CD4-positive, CD25-positive, alpha-beta regulatory T cell (primary cell): ENCODE measurements around the gene BBX. TPM values are rescaled to one million over a fixed set of nuclear protein-coding genes. Genes with fewer than 3 reads are reported as not detected.
A peak's percentile ranks its signal among the peaks of the same experiment; 100 is the strongest.

ENCODE experiments used
- ATAC-seq, 2 donors: fragments of 150-1000 bp; cut with Tn5 transposase; one replicate each; pipeline ENCODE4 v1.10.0; 2021; ENCODE audit warnings: low read depth in 2 of 2, moderate number of reproducible peaks in 2 of 2, moderate library complexity in 1 of 2
- DNase-seq, 3 donors: peaks; one replicate each; pipeline versions ENCODE4 v3.0.0 to v3.0.0-alpha.2; 2012 to 2022; ENCODE audit warnings: mixed read lengths in 1 of 3
- H3K27ac ChIP-seq: one replicate; pipeline ENCODE4 v1.7.0; 2013; ENCODE audit warnings: mild to moderate bottlenecking, low read length; ENCODE audit not compliant: insufficient read depth, poor library complexity, severe bottlenecking
- H3K27me3 ChIP-seq: one replicate; pipeline ENCODE4 v1.7.0; 2013; ENCODE audit warnings: low read length; ENCODE audit not compliant: control insufficient read depth, insufficient read depth
- H3K36me3 ChIP-seq: one replicate; pipeline ENCODE4 v1.7.0; 2013; ENCODE audit warnings: mild to moderate bottlenecking, low read length, moderate library complexity; ENCODE audit not compliant: control insufficient read depth, insufficient read depth
- H3K4me1 ChIP-seq: 2 replicates; pipeline ENCODE4 v1.7.0; 2013; ENCODE audit warnings: mild to moderate bottlenecking, low read length; ENCODE audit not compliant: insufficient read depth, control insufficient read depth, poor library complexity, severe bottlenecking
- H3K4me3 ChIP-seq: one replicate; pipeline ENCODE4 v1.7.0; 2013; ENCODE audit warnings: low read depth, mild to moderate bottlenecking, low read length, moderate library complexity
- H3K9me3 ChIP-seq, 2 experiments: 1 replicate in 1 of 2; 2 replicates in 1 of 2; pipeline ENCODE4 v1.7.0; 2013; ENCODE audit warnings: low read length in 2 of 2, mild to moderate bottlenecking in 1 of 2, moderate library complexity in 1 of 2; ENCODE audit not compliant: control insufficient read depth in 2 of 2
- H3K27ac Mint-ChIP-seq, 3 donors: one replicate each; pipeline ENCODE4 v1.8.0; 2020 to 2022; ENCODE audit warnings: mild to moderate bottlenecking in 3 of 3, mixed read lengths in 3 of 3, moderate library complexity in 2 of 3
- H3K27me3 Mint-ChIP-seq: one replicate; pipeline ENCODE4 v1.8.0; 2022; ENCODE audit warnings: mild to moderate bottlenecking, mixed read lengths
- H3K36me3 Mint-ChIP-seq: one replicate; pipeline ENCODE4 v1.8.0; 2020; ENCODE audit warnings: mixed read lengths
- H3K4me1 Mint-ChIP-seq, 4 donors: one replicate each; pipeline ENCODE4 v1.8.0; 2020 to 2022; ENCODE audit warnings: mixed read lengths in 4 of 4, mild to moderate bottlenecking in 1 of 4
- H3K4me3 Mint-ChIP-seq, 4 donors: one replicate each; pipeline ENCODE4 v1.8.0; 2020 to 2022; ENCODE audit warnings: mild to moderate bottlenecking in 4 of 4, mixed read lengths in 4 of 4, moderate library complexity in 3 of 4
- H3K9me3 Mint-ChIP-seq, 7 donors: one replicate each; pipeline ENCODE4 v1.8.0; 2020 to 2022; ENCODE audit warnings: mixed read lengths in 7 of 7, mild to moderate bottlenecking in 3 of 7, moderate library complexity in 2 of 7
- polyA plus RNA-seq, 4 donors: library from polyadenylated mRNA; unstranded; fragments of 300-500 nt; fragmentation: Illumina TruSeq; gene quantifications; one replicate each; pipeline ENCODE4 v1.2.3, GENCODE V29; 2021
- total RNA-seq: library from RNA; stranded (reverse); gene quantifications from one replicate; pipeline ENCODE4 v1.2.3, GENCODE V29; 2022

BBX gene
- total and polyA plus RNA-seq, 5 donors from 2014 or later = 62.1 to 96.2 (median 82.8) TPM

- Mint-ChIP-seq H3K27me3 (no peaks in the 10 kb centered on the region), H3K36me3 (peaks cover 9% of the 10 kb centered on the region), H3K27ac (no peak overlapping the region), H3K4me3 (no peak overlapping the region), H3K9me3 (no peaks in the 10 kb centered on the region), H3K4me1 (peaks cover 18 to 47% (median 28%) of the 10 kb centered on the region in 4 donors)
- Histone ChIP-seq H3K27ac (no peak overlapping the region), H3K4me3 (no peak overlapping the region), H3K9me3 (no peaks in the 10 kb centered on the region), H3K27me3 (no peaks in the 10 kb centered on the region), H3K4me1 (no peaks in the 10 kb centered on the region), H3K36me3 (no peaks in the 10 kb centered on the region)
- DNase-seq = no peak
- no peak for ATAC-seq
Observed at GRCh38 chr3:107627962-107628542, 105.3 kb downstream of the BBX start.

GRCh38 chr3:107629566-107629965, 106.8 kb downstream of the BBX start:
- H3K4me1 Mint-ChIP-seq = peaks cover 18 to 51% (median 36%) of the 10 kb centered on the region in 4 donors
- no peak for ATAC-seq
- Histone ChIP-seq H3K4me1 (no peaks in the 10 kb centered on the region), H3K27ac (no peak overlapping the region), H3K9me3 (no peaks in the 10 kb centered on the region), H3K4me3 (no peak overlapping the region), H3K27me3 (no peaks in the 10 kb centered on the region), H3K36me3 (no peaks in the 10 kb centered on the region)
- H3K4me3 Mint-ChIP-seq = no peak overlapping the region
- H3K36me3 Mint-ChIP-seq = peaks cover 9% of the 10 kb centered on the region
- H3K27ac Mint-ChIP-seq = no peak overlapping the region
- H3K27me3 Mint-ChIP-seq = no peaks in the 10 kb centered on the region
- no peak for DNase-seq
- no peaks in the 10 kb centered on the region for H3K9me3 Mint-ChIP-seq

DNA sequence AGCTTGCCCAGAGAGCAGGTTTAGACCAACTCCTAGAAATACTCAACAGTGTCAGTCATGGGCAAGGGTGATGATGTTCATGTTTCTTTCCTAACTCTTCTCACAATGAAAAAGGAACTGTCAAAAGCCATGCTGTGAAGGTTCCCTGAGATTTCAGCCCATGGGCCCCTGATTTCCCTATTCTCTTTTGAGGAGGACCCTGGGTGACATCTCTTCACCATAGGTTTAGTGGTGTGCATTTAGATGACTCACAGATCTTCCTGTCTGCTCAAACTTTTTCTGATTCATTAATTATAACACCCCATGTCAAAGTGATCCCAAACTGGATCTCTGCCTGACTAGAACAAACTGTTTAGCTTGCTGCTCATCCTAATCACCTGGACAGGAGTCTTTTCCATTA, 108.0 kb downstream of the BBX start:
- H3K27me3 ChIP-seq = no peaks in the 10 kb centered on the region
- no peak for DNase-seq
- no peak overlapping the region for H3K4me3 Mint-ChIP-seq
- peaks cover 18 to 52% (median 35%) of the 10 kb centered on the region in 4 donors for H3K4me1 Mint-ChIP-seq
- no peaks in the 10 kb centered on the region for H3K9me3 ChIP-seq
- ATAC-seq = no peak
- H3K36me3 Mint-ChIP-seq = peaks cover 9% of the 10 kb centered on the region
- no peaks in the 10 kb centered on the region for H3K9me3 Mint-ChIP-seq
- H3K4me3 ChIP-seq = no peak overlapping the region
- no peak overlapping the region for H3K27ac ChIP-seq
- H3K36me3 ChIP-seq = no peaks in the 10 kb centered on the region
- H3K4me1 ChIP-seq = no peaks in the 10 kb centered on the region
- no peaks in the 10 kb centered on the region for H3K27me3 Mint-ChIP-seq
- no peak overlapping the region for H3K27ac Mint-ChIP-seq

DNA sequence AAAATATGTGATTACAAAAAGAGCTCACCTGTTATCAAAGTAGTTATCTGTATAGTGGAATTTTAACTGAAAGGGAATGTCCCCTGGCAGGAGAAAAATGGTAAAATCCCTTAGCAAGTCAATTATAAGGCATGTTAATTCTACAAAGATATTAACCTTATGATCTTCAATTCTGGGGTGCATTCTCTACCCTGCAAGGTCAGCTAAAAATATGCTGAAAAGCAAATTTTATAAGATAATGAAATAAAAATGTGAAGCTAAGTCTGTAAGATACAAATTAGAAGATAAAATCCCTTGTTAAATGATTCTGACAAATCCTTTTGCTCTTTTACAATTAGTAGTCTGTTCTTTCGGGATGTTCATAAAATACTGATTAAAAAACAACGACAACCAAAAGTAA, 109.8 kb downstream of the BBX start:
- H3K4me3 Mint-ChIP-seq = no peak overlapping the region
- Histone ChIP-seq H3K27me3 (no peaks in the 10 kb centered on the region), H3K36me3 (no peaks in the 10 kb centered on the region), H3K9me3 (no peaks in the 10 kb centered on the region), H3K4me1 (no peaks in the 10 kb centered on the region), H3K4me3 (no peak overlapping the region), H3K27ac (no peak overlapping the region)
- no peaks in the 10 kb centered on the region for H3K36me3 Mint-ChIP-seq
- ATAC-seq (no peak), DNase-seq (no peak)
- H3K27me3 Mint-ChIP-seq = no peaks in the 10 kb centered on the region
- no peaks in the 10 kb centered on the region for H3K9me3 Mint-ChIP-seq
- no peak overlapping the region for H3K27ac Mint-ChIP-seq
- H3K4me1 Mint-ChIP-seq = peaks cover 22 to 45% (median 31%) of the 10 kb centered on the region in 4 donors

DNA sequence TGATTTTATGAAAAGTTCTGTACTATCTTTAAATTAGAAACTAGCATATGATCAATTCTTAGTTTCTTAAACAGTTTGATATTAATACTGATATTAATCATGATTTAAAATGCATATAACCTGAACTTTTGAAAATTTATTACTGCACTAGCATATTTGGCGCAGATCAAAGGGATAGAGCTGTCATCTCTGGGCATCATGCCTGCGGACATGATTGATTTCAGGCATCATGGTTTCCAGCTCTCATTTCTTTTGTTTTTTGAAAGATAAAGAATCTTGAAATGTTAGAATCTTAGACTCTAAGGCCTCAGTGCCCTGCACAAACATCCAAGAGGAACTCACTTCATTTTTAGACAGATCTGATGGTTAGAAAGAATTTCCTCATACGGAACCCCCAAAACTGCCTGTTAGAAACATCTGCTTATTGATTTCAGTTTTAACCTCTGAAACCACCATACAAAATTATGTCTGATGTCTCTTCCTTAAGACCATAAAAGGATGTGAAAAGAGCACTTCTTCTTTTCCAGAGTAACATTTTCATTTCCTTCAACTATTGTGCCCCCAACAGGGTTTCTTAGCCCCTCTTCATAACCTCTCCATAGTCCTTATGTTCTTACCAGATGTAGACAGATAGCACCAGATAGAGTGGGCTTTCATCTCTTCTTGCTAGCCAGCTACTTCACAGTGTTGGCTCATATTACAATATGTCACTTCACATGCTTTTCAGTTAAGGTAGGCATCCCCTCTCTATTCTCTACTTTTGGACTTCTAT, 110.8 kb downstream of the BBX start:
- H3K36me3 ChIP-seq = no peaks in the 10 kb centered on the region
- H3K27ac ChIP-seq = no peak overlapping the region
- no peak overlapping the region for H3K4me3 ChIP-seq
- Mint-ChIP-seq H3K9me3 (no peaks in the 10 kb centered on the region), H3K27ac (peak overlapping the region in 1 of 3 donors; percentile 5), H3K4me3 (peak overlapping the region in 1 of 4 donors; percentile 8), H3K27me3 (no peaks in the 10 kb centered on the region), H3K36me3 (peaks cover 3% of the 10 kb centered on the region), H3K4me1 (peaks cover 24 to 50% (median 35%) of the 10 kb centered on the region in 4 donors)
- DNase-seq = peak in 1 of 3 donors; percentile 9
- no peaks in the 10 kb centered on the region for H3K4me1 ChIP-seq
- no peak for ATAC-seq
- H3K27me3 ChIP-seq = no peaks in the 10 kb centered on the region
- H3K9me3 ChIP-seq = no peaks in the 10 kb centered on the region

- H3K36me3 ChIP-seq = no peaks in the 10 kb centered on the region
- H3K27ac ChIP-seq = no peak overlapping the region
- Mint-ChIP-seq H3K27me3 (no peaks in the 10 kb centered on the region), H3K36me3 (peaks cover 3% of the 10 kb centered on the region), H3K4me1 (peaks cover 23 to 47% (median 32%) of the 10 kb centered on the region in 4 donors), H3K27ac (no peak overlapping the region), H3K4me3 (no peak overlapping the region), H3K9me3 (no peaks in the 10 kb centered on the region)
- DNase-seq = no peak
- no peak for ATAC-seq
- H3K4me1 ChIP-seq = no peaks in the 10 kb centered on the region
- no peaks in the 10 kb centered on the region for H3K9me3 ChIP-seq
- no peak overlapping the region for H3K4me3 ChIP-seq
- H3K27me3 ChIP-seq = no peaks in the 10 kb centered on the region
Observed at GRCh38 chr3:107634099-107634489, 111.3 kb downstream of the BBX start.

GRCh38 chr3:107637416-107638183, 114.8 kb downstream of the BBX start:
- Mint-ChIP-seq H3K27me3 (no peaks in the 10 kb centered on the region), H3K4me3 (no peak overlapping the region), H3K4me1 (peaks cover 19 to 32% (median 25%) of the 10 kb centered on the region in 4 donors), H3K9me3 (no peaks in the 10 kb centered on the region), H3K27ac (peak overlapping the region in 1 of 3 donors; percentile 85), H3K36me3 (peaks cover 9% of the 10 kb centered on the region)
- ATAC-seq (no peak), DNase-seq (no peak)
- H3K36me3 ChIP-seq = no peaks in the 10 kb centered on the region
- H3K27me3 ChIP-seq = no peaks in the 10 kb centered on the region
- H3K27ac ChIP-seq = no peak overlapping the region
- H3K9me3 ChIP-seq = no peaks in the 10 kb centered on the region
- H3K4me3 ChIP-seq = no peak overlapping the region
- no peaks in the 10 kb centered on the region for H3K4me1 ChIP-seq
